Naive B cell (primary cell): ENCODE data around the gene CHAT. TPM values are rescaled to one million over a fixed set of nuclear protein-coding genes. Genes with fewer than 3 reads are reported as not detected.

Experiments
- ATAC-seq, 2 donors: fragments of 150-1000 bp; cut with Tn5 transposase; 2 replicates each; pipeline ENCODE4 v1.10.0; 2021; ENCODE audit warnings: low read depth in 2 of 2, mild to moderate bottlenecking in 2 of 2, moderate library complexity in 2 of 2
- DNase-seq: peaks from one replicate; pipeline ENCODE4 v3.0.0; 2022
- H3K27ac Mint-ChIP-seq, 6 donors: one replicate each; pipeline ENCODE4 v1.8.0; 2020 to 2022; ENCODE audit warnings: mild to moderate bottlenecking in 6 of 6, mixed read lengths in 6 of 6, moderate library complexity in 5 of 6, inconsistent platforms in 2 of 6
- H3K27me3 Mint-ChIP-seq, 3 donors: one replicate each; pipeline ENCODE4 v1.8.0; 2021 to 2022; ENCODE audit warnings: mixed read lengths in 3 of 3, mild to moderate bottlenecking in 1 of 3
- H3K36me3 Mint-ChIP-seq, 2 donors: one replicate each; pipeline ENCODE4 v1.8.0; 2020 to 2022; ENCODE audit warnings: mixed read lengths in 2 of 2, inconsistent platforms in 1 of 2, mild to moderate bottlenecking in 1 of 2
- H3K4me1 Mint-ChIP-seq, 3 donors: one replicate each; pipeline ENCODE4 v1.8.0; 2020 to 2022; ENCODE audit warnings: mixed read lengths in 3 of 3, inconsistent platforms in 1 of 3, mild to moderate bottlenecking in 1 of 3, moderate library complexity in 1 of 3
- H3K4me3 Mint-ChIP-seq, 8 donors: one replicate each; pipeline ENCODE4 v1.8.0; 2020 to 2022; ENCODE audit warnings: mild to moderate bottlenecking in 8 of 8, mixed read lengths in 8 of 8, moderate library complexity in 8 of 8, inconsistent platforms in 2 of 8
- H3K9me3 Mint-ChIP-seq, 7 donors: one replicate each; pipeline ENCODE4 v1.8.0; 2020 to 2022; ENCODE audit warnings: mixed read lengths in 7 of 7, mild to moderate bottlenecking in 5 of 7, inconsistent platforms in 2 of 7, moderate library complexity in 1 of 7
- polyA plus RNA-seq, 6 donors: library from polyadenylated mRNA; unstranded; fragments of 300-500 nt; fragmentation: Illumina TruSeq; gene quantifications; one replicate each; pipeline ENCODE4 v1.2.3, GENCODE V29; 2021; ENCODE audit warnings: low read depth in 6 of 6

CHAT gene
- polyA plus RNA-seq, 6 donors from 2014 or later = not detected

DNA sequence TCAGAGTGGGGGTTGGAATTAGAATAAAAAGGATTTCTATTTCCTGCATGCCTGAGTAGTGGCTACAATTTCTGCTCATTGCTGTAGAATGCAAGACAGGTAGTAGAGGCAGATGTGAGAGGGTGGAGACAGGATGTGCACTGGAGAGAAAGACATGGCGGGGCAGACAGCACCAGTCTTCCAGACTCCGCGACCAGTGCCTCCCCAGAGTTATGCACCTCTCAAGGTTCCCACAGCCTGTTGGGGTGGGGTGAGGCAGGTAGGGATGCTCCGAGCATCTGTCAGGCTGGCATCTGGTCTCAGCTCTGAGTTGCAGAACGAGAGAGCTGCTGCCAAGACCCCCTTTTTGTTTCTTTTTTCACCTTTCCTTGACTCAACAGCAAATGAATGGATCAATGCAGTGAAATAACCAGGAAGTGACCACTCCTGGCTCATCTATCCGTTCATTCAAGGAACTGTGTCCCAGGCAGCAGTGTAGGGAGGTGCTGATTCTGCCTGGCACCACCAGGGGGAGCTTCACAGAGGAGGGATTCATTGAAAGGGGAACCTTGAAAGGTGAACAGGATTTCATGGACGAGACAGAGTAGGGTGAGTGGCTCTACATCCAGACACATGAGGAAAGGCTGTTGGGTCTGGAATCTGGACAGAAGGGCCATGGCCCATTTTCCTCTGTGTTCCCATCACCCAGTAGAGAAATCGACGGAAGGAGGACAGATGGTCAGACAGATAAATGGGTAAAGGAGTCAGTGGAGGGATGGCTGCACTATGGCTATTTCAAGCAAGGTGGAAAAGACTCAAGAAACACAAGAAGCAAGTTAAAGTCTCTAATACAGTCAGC is 20.9 kb upstream of the CHAT start:
- ATAC-seq = peak; percentile 65 to 82
- Mint-ChIP-seq H3K27ac (no peak overlapping the region), H3K27me3 (peaks cover 12 to 48% (median 35%) of the 10 kb centered on the region in 3 donors), H3K4me1 (peaks cover 0 to 5% (median 5%) of the 10 kb centered on the region in 3 donors), H3K4me3 (no peak overlapping the region), H3K36me3 (no peaks in the 10 kb centered on the region), H3K9me3 (peaks cover 0 to 22% (median 6%) of the 10 kb centered on the region in 7 donors)
- DNase-seq = peak; percentile 40

GRCh38 chr10:49593564-49593875 is 20.3 kb upstream of the CHAT start:
- Mint-ChIP-seq H3K4me1 (peaks cover 0 to 5% (median 5%) of the 10 kb centered on the region in 3 donors), H3K36me3 (no peaks in the 10 kb centered on the region)

GRCh38 chr10:49593998-49594397 is 19.8 kb upstream of the CHAT start:
- Mint-ChIP-seq H3K27me3 (peaks cover 9 to 50% (median 37%) of the 10 kb centered on the region in 3 donors), H3K27ac (peak overlapping the region in 1 of 6 donors; percentile 23), H3K4me3 (no peak overlapping the region), H3K9me3 (peaks cover 0 to 16% (median 4%) of the 10 kb centered on the region in 7 donors), H3K4me1 (peaks cover 0 to 5% (median 5%) of the 10 kb centered on the region in 3 donors), H3K36me3 (no peaks in the 10 kb centered on the region)
- ATAC-seq (no peak), DNase-seq (no peak)

More at GRCh38 chr10:49593564-49593875, 20.3 kb upstream of the CHAT start:
- H3K27me3 Mint-ChIP-seq = peaks cover 10 to 50% (median 36%) of the 10 kb centered on the region in 3 donors
- H3K4me3 Mint-ChIP-seq = no peak overlapping the region
- peaks cover 0 to 18% (median 4%) of the 10 kb centered on the region in 7 donors for H3K9me3 Mint-ChIP-seq
- H3K27ac Mint-ChIP-seq = peak overlapping the region in 1 of 6 donors; percentile 71
- ATAC-seq = no peak
- no peak for DNase-seq

DNA sequence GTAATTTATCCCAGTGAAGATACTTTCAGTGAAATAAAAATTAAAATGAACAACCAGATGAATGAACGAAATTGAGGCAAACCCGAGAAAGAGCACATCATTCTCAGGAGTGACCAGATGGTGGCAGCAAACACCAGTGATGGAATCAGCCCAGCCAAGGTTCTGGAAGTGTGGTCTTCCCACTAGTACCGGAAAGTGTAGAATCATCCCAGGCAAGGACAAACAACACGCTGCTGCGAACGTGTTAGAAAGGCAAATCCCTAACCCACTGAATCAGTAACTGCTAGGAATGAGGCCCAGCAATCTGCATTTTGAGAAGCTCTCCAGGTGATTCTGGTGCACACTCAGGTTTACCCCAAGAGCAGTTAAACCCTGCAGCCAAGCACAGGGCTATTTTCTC is 19.2 kb upstream of the CHAT start:
- ATAC-seq (no peak), DNase-seq (no peak)
- H3K36me3 Mint-ChIP-seq = no peaks in the 10 kb centered on the region
- H3K9me3 Mint-ChIP-seq = peaks cover 0 to 11% (median 0%) of the 10 kb centered on the region in 7 donors
- peaks cover 9 to 54% (median 41%) of the 10 kb centered on the region in 3 donors for H3K27me3 Mint-ChIP-seq
- H3K4me3 Mint-ChIP-seq = no peak overlapping the region
- H3K4me1 Mint-ChIP-seq = peaks cover 0 to 5% (median 5%) of the 10 kb centered on the region in 3 donors
- peak overlapping the region in 1 of 6 donors; percentile 90 for H3K27ac Mint-ChIP-seq

DNA sequence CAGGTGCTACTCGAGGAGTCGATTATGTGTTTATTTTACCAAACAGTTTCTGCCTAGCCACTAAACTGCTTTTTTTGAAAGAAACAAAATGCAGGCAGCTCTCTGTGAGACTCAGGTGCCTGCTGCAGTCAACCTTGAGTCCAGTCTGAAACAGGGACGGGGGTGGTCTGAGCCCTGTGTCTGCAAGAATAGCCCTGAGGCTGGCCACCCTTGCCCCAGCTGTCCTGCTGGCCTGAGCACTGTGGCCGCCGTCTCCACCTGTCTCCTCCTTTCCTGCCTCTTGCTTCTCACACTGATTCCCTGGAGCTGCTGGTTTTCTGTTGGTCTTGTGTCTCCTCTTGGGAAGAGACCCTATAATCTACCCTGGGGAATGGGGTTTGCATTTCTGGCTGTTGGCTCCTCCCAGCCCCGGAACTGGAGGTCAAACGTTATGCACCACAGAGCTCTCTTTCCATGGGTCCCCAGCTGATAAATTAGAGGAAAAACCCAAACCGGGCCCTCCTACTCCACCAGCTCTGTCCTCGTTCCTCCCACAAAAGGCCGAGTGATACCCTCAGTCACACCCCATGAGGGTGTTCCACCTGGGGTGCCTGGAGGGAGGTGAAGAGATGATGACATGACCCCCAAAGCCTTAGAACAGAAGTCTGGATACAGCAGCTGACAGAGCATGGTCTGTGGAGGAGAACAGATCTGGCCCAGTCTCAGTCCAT is 18.7 kb upstream of the CHAT start:
- H3K27ac Mint-ChIP-seq = no peak overlapping the region
- peaks cover 0 to 8% (median 0%) of the 10 kb centered on the region in 7 donors for H3K9me3 Mint-ChIP-seq
- peaks cover 0 to 5% (median 5%) of the 10 kb centered on the region in 3 donors for H3K4me1 Mint-ChIP-seq
- DNase-seq (no peak), ATAC-seq (no peak)
- H3K4me3 Mint-ChIP-seq = no peak overlapping the region
- H3K36me3 Mint-ChIP-seq = no peaks in the 10 kb centered on the region
- peaks cover 9 to 59% (median 43%) of the 10 kb centered on the region in 3 donors for H3K27me3 Mint-ChIP-seq

DNA sequence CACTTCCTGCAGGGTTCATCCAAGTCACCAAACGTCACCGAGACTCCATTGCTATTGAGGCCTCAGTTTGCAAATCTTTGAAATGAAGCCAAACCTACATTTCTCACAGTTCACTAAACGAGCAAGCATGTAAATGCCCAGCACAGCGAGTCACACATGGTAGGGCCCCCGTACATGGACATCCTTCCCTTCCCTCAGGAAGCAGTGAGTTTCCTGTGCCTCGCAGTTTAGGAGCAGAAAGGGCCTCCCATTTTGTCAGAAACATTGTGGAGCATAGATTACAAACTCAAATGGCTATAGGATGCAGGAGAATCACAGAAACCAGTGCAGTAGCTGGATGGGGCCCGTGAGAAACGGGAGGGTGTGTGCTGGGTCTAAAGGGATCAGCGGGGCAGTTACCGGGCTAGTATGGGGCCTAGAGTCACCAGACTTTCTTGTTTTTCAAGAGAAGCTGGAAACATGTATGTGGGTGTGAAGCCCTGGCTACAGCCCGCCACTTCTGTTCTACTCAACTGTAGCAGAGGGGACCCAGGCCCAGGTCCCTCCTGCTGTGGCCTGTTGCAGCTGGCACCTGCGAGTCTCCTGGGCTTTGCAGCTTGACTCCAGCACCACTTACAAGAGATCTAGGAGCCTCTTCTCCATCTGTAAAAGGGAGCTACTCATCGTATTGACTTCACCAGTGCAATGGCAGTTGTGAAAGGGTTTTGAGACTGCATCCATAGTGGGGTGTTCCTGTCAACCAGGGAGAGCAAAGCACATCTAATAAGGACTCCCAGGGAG is 17.9 kb upstream of the CHAT start:
- DNase-seq (no peak), ATAC-seq (no peak)
- Mint-ChIP-seq H3K27ac (no peak overlapping the region), H3K27me3 (peaks cover 15 to 67% (median 51%) of the 10 kb centered on the region in 3 donors), H3K4me3 (no peak overlapping the region), H3K4me1 (peaks cover 0 to 5% (median 5%) of the 10 kb centered on the region in 3 donors), H3K9me3 (peaks cover 0 to 3% (median 0%) of the 10 kb centered on the region in 7 donors), H3K36me3 (no peaks in the 10 kb centered on the region)

- Mint-ChIP-seq H3K36me3 (no peaks in the 10 kb centered on the region), H3K27me3 (peaks cover 16 to 67% (median 53%) of the 10 kb centered on the region in 3 donors), H3K27ac (no peak overlapping the region), H3K9me3 (peaks cover 0 to 3% (median 0%) of the 10 kb centered on the region in 7 donors), H3K4me1 (peaks cover 0 to 5% (median 5%) of the 10 kb centered on the region in 3 donors), H3K4me3 (no peak overlapping the region)
- ATAC-seq (no peak), DNase-seq (no peak)
Observed at GRCh38 chr10:49596493-49596809, 17.4 kb upstream of the CHAT start.

DNA sequence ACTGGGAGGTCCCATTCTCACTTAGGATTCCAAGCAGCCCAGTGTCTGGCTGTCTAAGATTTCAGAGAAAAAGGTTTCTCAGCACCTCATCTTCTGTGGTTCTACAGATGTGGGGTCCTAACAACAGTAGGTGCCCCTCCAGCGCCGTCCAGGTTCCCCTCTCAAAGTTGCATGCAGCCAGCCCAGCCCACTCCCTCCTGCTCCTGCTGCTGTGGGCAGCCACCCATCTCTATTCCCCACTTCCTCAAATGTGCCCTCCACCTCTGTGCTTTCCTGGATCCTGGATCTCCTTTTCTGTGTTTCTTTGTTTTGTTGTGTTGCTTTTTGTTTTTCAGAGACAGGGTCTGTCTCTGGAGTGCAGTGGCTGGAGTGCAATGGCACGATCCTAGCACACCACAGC is 17.0 kb upstream of the CHAT start:
- H3K4me1 Mint-ChIP-seq = peaks cover 0 to 5% (median 5%) of the 10 kb centered on the region in 3 donors
- no peak overlapping the region for H3K4me3 Mint-ChIP-seq
- H3K27me3 Mint-ChIP-seq = peaks cover 16 to 67% (median 53%) of the 10 kb centered on the region in 3 donors
- ATAC-seq (no peak), DNase-seq (no peak)
- no peaks in the 10 kb centered on the region for H3K36me3 Mint-ChIP-seq
- H3K27ac Mint-ChIP-seq = peak overlapping the region in 1 of 6 donors; percentile 15
- peaks cover 0 to 3% (median 0%) of the 10 kb centered on the region in 7 donors for H3K9me3 Mint-ChIP-seq

DNA sequence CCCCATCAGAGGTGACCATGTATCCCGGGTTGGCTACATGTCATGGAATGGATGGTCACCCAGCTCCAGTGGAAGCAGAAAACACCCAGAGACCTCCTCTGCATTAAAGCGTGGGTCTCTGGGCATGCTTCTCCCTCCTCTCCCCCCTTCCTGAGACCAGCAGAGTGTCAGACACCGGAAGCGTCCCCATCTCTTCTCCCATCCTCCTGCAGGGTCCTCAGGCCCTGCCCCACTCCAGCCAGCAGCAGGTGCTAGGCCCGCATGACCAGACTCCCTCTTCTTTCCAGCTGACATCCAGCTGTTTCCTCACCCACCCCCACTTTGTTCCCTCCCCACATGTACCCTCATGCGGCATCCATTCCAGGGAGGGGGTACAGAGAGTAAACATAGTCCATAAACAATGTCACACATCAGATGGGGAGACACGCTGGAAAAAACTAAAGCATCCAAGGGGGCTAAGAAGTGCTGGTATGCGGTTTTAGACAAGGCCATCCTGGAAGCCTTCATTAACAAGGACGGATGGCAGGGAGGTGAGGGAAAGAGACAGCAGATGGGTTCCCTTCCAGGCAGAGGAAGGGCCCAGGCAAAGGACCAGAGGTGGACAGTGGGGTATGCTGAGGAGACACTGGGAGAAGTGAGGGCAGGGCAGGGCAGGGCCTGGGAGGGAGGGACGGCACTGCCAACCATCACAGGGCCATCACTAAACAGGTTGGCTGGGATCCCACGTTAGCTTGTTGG is 16.2 kb upstream of the CHAT start:
- Mint-ChIP-seq H3K4me1 (peaks cover 0 to 5% (median 5%) of the 10 kb centered on the region in 3 donors), H3K27ac (no peak overlapping the region), H3K36me3 (no peaks in the 10 kb centered on the region), H3K9me3 (peaks cover 0 to 3% (median 0%) of the 10 kb centered on the region in 7 donors), H3K27me3 (peaks cover 20 to 67% (median 52%) of the 10 kb centered on the region in 3 donors), H3K4me3 (no peak overlapping the region)
- ATAC-seq (no peak), DNase-seq (no peak)

DNA sequence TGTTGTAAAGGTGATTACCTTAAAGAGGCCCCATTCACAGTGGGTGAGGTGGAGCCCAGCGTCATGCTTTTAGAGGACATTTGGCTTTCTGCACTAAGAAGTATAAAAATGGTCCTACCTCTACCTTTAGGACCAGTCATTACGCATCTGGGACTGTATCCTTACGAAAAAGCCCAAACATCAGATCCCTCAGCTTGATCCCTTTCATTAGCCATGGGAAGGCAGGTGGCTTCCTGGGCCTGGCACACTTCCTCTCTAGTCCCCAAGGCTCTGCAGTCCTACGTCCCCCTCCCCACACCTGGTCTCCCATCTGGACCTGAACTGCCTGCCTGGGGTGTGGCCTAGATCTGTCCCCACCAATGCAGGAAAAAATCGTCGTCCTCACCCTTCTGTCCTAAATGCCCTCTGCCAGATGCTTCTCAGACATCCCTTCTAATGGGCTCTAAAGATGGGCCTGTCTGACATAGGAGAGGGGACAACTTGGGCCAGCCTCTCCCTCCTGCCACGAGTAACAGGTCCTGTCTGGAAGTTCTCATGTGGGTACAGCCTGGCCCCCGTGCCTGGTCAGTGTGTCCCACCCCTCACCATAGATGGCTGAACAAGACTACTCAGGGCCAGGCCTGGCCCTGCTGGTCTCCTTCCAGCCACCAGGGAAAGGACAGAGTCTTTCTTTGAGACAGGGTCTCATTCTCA is 15.5 kb upstream of the CHAT start:
- DNase-seq = no peak
- H3K27me3 Mint-ChIP-seq = peaks cover 22 to 67% (median 53%) of the 10 kb centered on the region in 3 donors
- H3K9me3 Mint-ChIP-seq = peaks cover 0 to 3% (median 0%) of the 10 kb centered on the region in 7 donors
- no peak overlapping the region for H3K4me3 Mint-ChIP-seq
- peaks cover 0 to 1% (median under 1%) of the 10 kb centered on the region in 3 donors for H3K4me1 Mint-ChIP-seq
- no peaks in the 10 kb centered on the region for H3K36me3 Mint-ChIP-seq
- H3K27ac Mint-ChIP-seq = no peak overlapping the region
- ATAC-seq = no peak

- no peaks in the 10 kb centered on the region for H3K4me1 Mint-ChIP-seq
- no peak for ATAC-seq
- H3K36me3 Mint-ChIP-seq = no peaks in the 10 kb centered on the region
- H3K27ac Mint-ChIP-seq = no peak overlapping the region
- peaks cover 0 to 3% (median 0%) of the 10 kb centered on the region in 7 donors for H3K9me3 Mint-ChIP-seq
- H3K27me3 Mint-ChIP-seq = peaks cover 29 to 69% (median 59%) of the 10 kb centered on the region in 3 donors
- DNase-seq = no peak
- H3K4me3 Mint-ChIP-seq = no peak overlapping the region
Observed at GRCh38 chr10:49598986-49599385, 14.9 kb upstream of the CHAT start.

DNA sequence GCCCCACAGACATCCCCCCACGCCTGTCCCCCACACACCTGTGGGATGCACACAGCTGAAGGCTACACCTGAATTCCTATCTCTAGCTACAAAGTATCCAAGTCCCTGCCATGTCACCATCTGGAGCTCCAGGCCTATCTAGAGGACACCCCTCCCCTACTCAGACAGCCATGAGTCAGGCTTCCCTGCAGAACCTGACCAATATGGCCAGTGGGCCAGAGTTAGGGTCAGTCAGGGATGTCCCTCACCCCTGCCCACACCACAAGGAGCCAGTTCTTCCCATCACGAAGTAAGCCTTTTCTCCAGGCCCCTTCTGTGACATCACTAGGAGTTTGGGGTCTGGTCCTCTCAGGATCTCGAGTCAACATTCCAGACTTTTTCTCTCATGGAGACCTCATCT is 14.3 kb upstream of the CHAT start:
- Mint-ChIP-seq H3K27me3 (peaks cover 31 to 73% (median 63%) of the 10 kb centered on the region in 3 donors), H3K4me3 (no peak overlapping the region), H3K4me1 (no peaks in the 10 kb centered on the region), H3K9me3 (peaks cover 0 to 3% (median 0%) of the 10 kb centered on the region in 7 donors), H3K36me3 (no peaks in the 10 kb centered on the region), H3K27ac (no peak overlapping the region)
- DNase-seq = no peak
- ATAC-seq = no peak
